Measurements from ENCODE around the gene NISCH.
"Not testable (repeated sequence)": the region's sequence is repeated elsewhere in the genome, so short reads cannot be mapped to it uniquely, and the experiment has no call there.

DNA sequence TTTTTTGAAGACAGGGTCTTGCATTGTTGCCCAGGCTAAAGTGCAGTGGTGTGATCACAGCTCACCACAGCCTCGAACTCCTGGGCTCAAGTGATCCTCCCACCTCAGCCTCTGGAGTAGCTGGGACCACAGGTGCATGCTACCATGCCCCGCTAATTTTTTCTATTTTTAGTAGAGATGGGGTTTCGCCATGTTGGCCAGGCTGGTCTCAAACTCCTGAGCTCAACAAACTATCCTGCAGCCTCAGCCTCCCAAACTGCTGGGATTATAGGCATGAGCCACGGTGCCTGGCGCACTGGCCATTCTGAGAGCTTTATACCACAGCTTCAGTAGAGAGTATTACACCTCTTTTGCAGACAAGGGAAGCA, 71.3 kb downstream of the NISCH start:
- not testable (repeated sequence) for TF ChIP-seq POLR2A (IDR thresholded peaks at IDR 0.05)
- TF ChIP-seq, protein P1, sequence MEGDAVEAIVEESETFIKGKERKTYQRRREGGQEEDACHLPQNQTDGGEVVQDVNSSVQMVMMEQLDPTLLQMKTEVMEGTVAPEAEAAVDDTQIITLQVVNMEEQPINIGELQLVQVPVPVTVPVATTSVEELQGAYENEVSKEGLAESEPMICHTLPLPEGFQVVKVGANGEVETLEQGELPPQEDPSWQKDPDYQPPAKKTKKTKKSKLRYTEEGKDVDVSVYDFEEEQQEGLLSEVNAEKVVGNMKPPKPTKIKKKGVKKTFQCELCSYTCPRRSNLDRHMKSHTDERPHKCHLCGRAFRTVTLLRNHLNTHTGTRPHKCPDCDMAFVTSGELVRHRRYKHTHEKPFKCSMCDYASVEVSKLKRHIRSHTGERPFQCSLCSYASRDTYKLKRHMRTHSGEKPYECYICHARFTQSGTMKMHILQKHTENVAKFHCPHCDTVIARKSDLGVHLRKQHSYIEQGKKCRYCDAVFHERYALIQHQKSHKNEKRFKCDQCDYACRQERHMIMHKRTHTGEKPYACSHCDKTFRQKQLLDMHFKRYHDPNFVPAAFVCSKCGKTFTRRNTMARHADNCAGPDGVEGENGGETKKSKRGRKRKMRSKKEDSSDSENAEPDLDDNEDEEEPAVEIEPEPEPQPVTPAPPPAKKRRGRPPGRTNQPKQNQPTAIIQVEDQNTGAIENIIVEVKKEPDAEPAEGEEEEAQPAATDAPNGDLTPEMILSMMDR (IDR thresholded peaks at IDR 0.05) = not testable (repeated sequence)

Data from right lobe of liver (tissue), 4 donors.